GM10847 (cell line): Measurements from ENCODE around the gene FUT9.

Experiments
- POLR2A ChIP-seq: IDR thresholded peaks from 2 replicates; pipeline ENCODE4 v1.6.1; 2011; ENCODE audit not compliant: insufficient read length; ENCODE audit errors: extremely low read depth

The FUT9 gene

GRCh38 chr6:96015518-96016333 lies at the start of gene FUT9:
Gene FUT9 (plus strand): TSS chr6:96015974. CDS start chr6:96203156, 187,182 bp downstream.
- no peak for TF ChIP-seq POLR2A

- no peak for TF ChIP-seq POLR2A
Measured at GRCh38 chr6:95967594-95967993, 48.2 kb upstream of the FUT9 start.

- TF ChIP-seq POLR2A: no peak
Measured at GRCh38 chr6:95973976-95974375, 41.8 kb upstream of the FUT9 start.

GRCh38 chr6:95978230-95978629 lies 37.5 kb upstream of the FUT9 start:
- TF ChIP-seq POLR2A: no peak

- no peak for TF ChIP-seq POLR2A
Measured at GRCh38 chr6:95991906-95992305, 23.9 kb upstream of the FUT9 start.

- TF ChIP-seq POLR2A: no peak
Measured at GRCh38 chr6:95994151-95994550, 21.6 kb upstream of the FUT9 start.

- TF ChIP-seq POLR2A: no peak
Measured at GRCh38 chr6:95998133-95998532, 17.6 kb upstream of the FUT9 start.

GRCh38 chr6:96001891-96002575 lies 13.7 kb upstream of the FUT9 start:
- TF ChIP-seq POLR2A: no peak

GRCh38 chr6:96002576-96002910 lies 13.2 kb upstream of the FUT9 start:
- no peak for TF ChIP-seq POLR2A

- no peak for TF ChIP-seq POLR2A
Measured at GRCh38 chr6:96002912-96003311, 12.9 kb upstream of the FUT9 start.

GRCh38 chr6:96007663-96008062 lies 8.1 kb upstream of the FUT9 start:
- no peak for TF ChIP-seq POLR2A

GRCh38 chr6:96013531-96013930 lies 2.2 kb upstream of the FUT9 start:
- TF ChIP-seq POLR2A: no peak

GRCh38 chr6:96014846-96015517 lies 792 bp upstream of the FUT9 start:
- no peak for TF ChIP-seq POLR2A

GRCh38 chr6:96016334-96017069 lies 728 bp downstream of the FUT9 start:
- TF ChIP-seq POLR2A: no peak

GRCh38 chr6:96017070-96017359 lies 1.2 kb downstream of the FUT9 start:
- TF ChIP-seq POLR2A: no peak

GRCh38 chr6:96022225-96022624 lies 6.5 kb downstream of the FUT9 start:
- TF ChIP-seq POLR2A: no peak
